IPS-18a (cell line): Measurements from ENCODE around the gene MRTFB.

Source experiments
- H3K27ac ChIP-seq: one replicate; pipeline ENCODE4 v1.5.1; 2013; ENCODE audit warnings: low read length
- H3K27me3 ChIP-seq: one replicate; pipeline ENCODE4 v1.6.1; 2013; ENCODE audit warnings: mild to moderate bottlenecking, low read length; ENCODE audit not compliant: control insufficient read depth, insufficient read depth
- H3K36me3 ChIP-seq: one replicate; pipeline ENCODE4 v1.6.1; 2013; ENCODE audit warnings: low read depth, low read length; ENCODE audit not compliant: control insufficient read depth
- H3K4me1 ChIP-seq: one replicate; pipeline ENCODE4 v1.6.1; 2013; ENCODE audit warnings: low read depth, low read length; ENCODE audit not compliant: control insufficient read depth
- H3K4me3 ChIP-seq: one replicate; pipeline ENCODE4 v1.5.1; 2013; ENCODE audit warnings: low read length
- H3K9ac ChIP-seq: one replicate; pipeline ENCODE4 v1.6.1; 2013; ENCODE audit warnings: mild to moderate bottlenecking, low read length, moderate library complexity
- H3K9me3 ChIP-seq: one replicate; pipeline ENCODE4 v1.6.1; 2013; ENCODE audit warnings: low read depth, low read length; ENCODE audit not compliant: control insufficient read depth

The MRTFB gene

GRCh38 chr16:14089283-14089823, 18.2 kb downstream of the MRTFB start:
- H3K27ac ChIP-seq: no peak overlapping the region
- H3K27me3 ChIP-seq: no peaks in the 10 kb centered on the region
- H3K9me3 ChIP-seq: no peaks in the 10 kb centered on the region
- H3K4me1 ChIP-seq: peaks cover 8% of the 10 kb centered on the region
- no peaks in the 10 kb centered on the region for H3K36me3 ChIP-seq
- no peak overlapping the region for H3K4me3 ChIP-seq
- no peak overlapping the region for H3K9ac ChIP-seq

GRCh38 chr16:14092561-14092960, 21.4 kb downstream of the MRTFB start:
- H3K4me3 ChIP-seq: no peak overlapping the region
- no peaks in the 10 kb centered on the region for H3K36me3 ChIP-seq
- H3K27ac ChIP-seq: no peak overlapping the region
- no peak overlapping the region for H3K9ac ChIP-seq
- no peaks in the 10 kb centered on the region for H3K27me3 ChIP-seq
- peaks cover 12% of the 10 kb centered on the region for H3K4me1 ChIP-seq
- H3K9me3 ChIP-seq: no peaks in the 10 kb centered on the region

- no peaks in the 10 kb centered on the region for H3K27me3 ChIP-seq
- no peak overlapping the region for H3K4me3 ChIP-seq
- H3K9ac ChIP-seq: no peak overlapping the region
- H3K27ac ChIP-seq: no peak overlapping the region
- no peaks in the 10 kb centered on the region for H3K36me3 ChIP-seq
- H3K4me1 ChIP-seq: peaks cover 10% of the 10 kb centered on the region
- H3K9me3 ChIP-seq: no peaks in the 10 kb centered on the region
Measured at GRCh38 chr16:14095883-14096551, 24.9 kb downstream of the MRTFB start.

GRCh38 chr16:14097182-14097959, 26.3 kb downstream of the MRTFB start:
- no peak overlapping the region for H3K4me3 ChIP-seq
- H3K27me3 ChIP-seq: no peaks in the 10 kb centered on the region
- no peaks in the 10 kb centered on the region for H3K9me3 ChIP-seq
- no peaks in the 10 kb centered on the region for H3K36me3 ChIP-seq
- H3K27ac ChIP-seq: no peak overlapping the region
- no peak overlapping the region for H3K9ac ChIP-seq
- H3K4me1 ChIP-seq: peaks cover 10% of the 10 kb centered on the region

- H3K36me3 ChIP-seq: no peaks in the 10 kb centered on the region
- H3K9ac ChIP-seq: no peak overlapping the region
- no peak overlapping the region for H3K27ac ChIP-seq
- peaks cover 10% of the 10 kb centered on the region for H3K4me1 ChIP-seq
- no peaks in the 10 kb centered on the region for H3K9me3 ChIP-seq
- H3K27me3 ChIP-seq: no peaks in the 10 kb centered on the region
- no peak overlapping the region for H3K4me3 ChIP-seq
Measured at GRCh38 chr16:14098081-14098480, 27.0 kb downstream of the MRTFB start.

- no peak overlapping the region for H3K9ac ChIP-seq
- H3K4me1 ChIP-seq: no peaks in the 10 kb centered on the region
Measured at GRCh38 chr16:14100825-14101224, 29.7 kb downstream of the MRTFB start.

GRCh38 chr16:14101415-14101814, 30.3 kb downstream of the MRTFB start:
- H3K36me3 ChIP-seq: no peaks in the 10 kb centered on the region
- H3K27me3 ChIP-seq: no peaks in the 10 kb centered on the region
- no peaks in the 10 kb centered on the region for H3K9me3 ChIP-seq
- H3K27ac ChIP-seq: no peak overlapping the region
- no peak overlapping the region for H3K4me3 ChIP-seq
- H3K4me1 ChIP-seq: no peaks in the 10 kb centered on the region
- no peak overlapping the region for H3K9ac ChIP-seq

More at GRCh38 chr16:14100825-14101224, 29.7 kb downstream of the MRTFB start:
- Histone ChIP-seq H3K27ac (no peak overlapping the region), H3K36me3 (no peaks in the 10 kb centered on the region), H3K27me3 (no peaks in the 10 kb centered on the region), H3K9me3 (no peaks in the 10 kb centered on the region), H3K4me3 (no peak overlapping the region)

GRCh38 chr16:14102925-14103720, 32.0 kb downstream of the MRTFB start:
- H3K9ac ChIP-seq: no peak overlapping the region
- no peaks in the 10 kb centered on the region for H3K4me1 ChIP-seq
- no peak overlapping the region for H3K4me3 ChIP-seq
- no peaks in the 10 kb centered on the region for H3K27me3 ChIP-seq
- no peaks in the 10 kb centered on the region for H3K9me3 ChIP-seq
- no peak overlapping the region for H3K27ac ChIP-seq
- no peaks in the 10 kb centered on the region for H3K36me3 ChIP-seq

- Histone ChIP-seq H3K9me3 (no peaks in the 10 kb centered on the region), H3K36me3 (no peaks in the 10 kb centered on the region), H3K4me1 (no peaks in the 10 kb centered on the region), H3K4me3 (no peak overlapping the region), H3K9ac (no peak overlapping the region), H3K27me3 (no peaks in the 10 kb centered on the region), H3K27ac (no peak overlapping the region)
Measured at GRCh38 chr16:14104066-14104465, 32.9 kb downstream of the MRTFB start.

- no peaks in the 10 kb centered on the region for H3K9me3 ChIP-seq
- no peak overlapping the region for H3K9ac ChIP-seq
- H3K4me3 ChIP-seq: no peak overlapping the region
- no peaks in the 10 kb centered on the region for H3K4me1 ChIP-seq
- no peak overlapping the region for H3K27ac ChIP-seq
- H3K36me3 ChIP-seq: no peaks in the 10 kb centered on the region
- no peaks in the 10 kb centered on the region for H3K27me3 ChIP-seq
Measured at GRCh38 chr16:14105760-14106375, 34.7 kb downstream of the MRTFB start.

GRCh38 chr16:14106457-14106856, 35.3 kb downstream of the MRTFB start:
- Histone ChIP-seq H3K27ac (no peak overlapping the region), H3K9ac (no peak overlapping the region), H3K36me3 (no peaks in the 10 kb centered on the region), H3K27me3 (no peaks in the 10 kb centered on the region), H3K4me1 (no peaks in the 10 kb centered on the region), H3K9me3 (no peaks in the 10 kb centered on the region), H3K4me3 (no peak overlapping the region)
